ENCODE measurements around the gene MYLK.
"Not testable (repeated sequence)": the region's sequence is repeated elsewhere in the genome, so short reads cannot be mapped to it uniquely, and the experiment has no call there.

The MYLK gene

DNA sequence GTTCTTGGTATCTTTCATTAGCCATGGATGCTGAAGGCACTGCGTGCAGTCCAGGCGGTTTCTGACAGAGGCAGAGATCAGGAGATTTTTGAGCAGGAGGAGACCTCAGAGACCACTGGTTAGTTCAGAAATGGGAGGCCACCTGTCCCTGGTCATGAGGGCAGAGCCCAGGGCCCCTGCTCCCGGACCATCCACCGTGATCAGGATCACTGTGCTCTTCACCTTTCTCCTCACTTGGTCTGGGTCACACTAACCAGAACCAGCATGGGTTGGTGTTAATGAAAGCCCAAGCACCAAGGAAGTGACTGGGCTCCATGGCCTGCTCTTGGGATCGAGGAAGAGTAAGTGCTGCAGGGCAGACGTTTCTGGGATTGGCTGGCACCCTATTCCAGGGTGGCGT lies 257.3 kb downstream of the MYLK start:
- no peak for DNase-seq (ENCODE audit: low read depth in 2 of 2)

DNA sequence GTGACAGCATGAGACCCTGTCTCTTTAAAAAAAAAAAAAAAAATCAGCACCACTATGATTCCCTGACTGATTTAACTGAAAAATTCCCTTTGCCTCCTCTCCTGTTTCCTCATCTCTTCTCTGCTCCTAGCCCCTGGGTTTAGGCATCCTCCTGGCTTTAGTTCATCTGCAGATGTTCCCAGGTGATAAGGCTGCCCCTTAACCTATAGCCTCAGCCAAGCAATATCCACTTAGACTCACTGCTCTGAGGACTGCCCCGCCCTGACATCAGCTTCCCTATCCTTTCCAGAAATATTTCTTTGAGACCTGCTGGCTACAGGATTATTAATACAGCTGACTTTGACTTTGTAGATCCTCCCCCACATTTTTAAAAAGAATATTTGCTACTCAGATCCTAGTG lies 259.8 kb downstream of the MYLK start:
- no peak for DNase-seq (ENCODE audit: low read depth in 2 of 2)

DNA sequence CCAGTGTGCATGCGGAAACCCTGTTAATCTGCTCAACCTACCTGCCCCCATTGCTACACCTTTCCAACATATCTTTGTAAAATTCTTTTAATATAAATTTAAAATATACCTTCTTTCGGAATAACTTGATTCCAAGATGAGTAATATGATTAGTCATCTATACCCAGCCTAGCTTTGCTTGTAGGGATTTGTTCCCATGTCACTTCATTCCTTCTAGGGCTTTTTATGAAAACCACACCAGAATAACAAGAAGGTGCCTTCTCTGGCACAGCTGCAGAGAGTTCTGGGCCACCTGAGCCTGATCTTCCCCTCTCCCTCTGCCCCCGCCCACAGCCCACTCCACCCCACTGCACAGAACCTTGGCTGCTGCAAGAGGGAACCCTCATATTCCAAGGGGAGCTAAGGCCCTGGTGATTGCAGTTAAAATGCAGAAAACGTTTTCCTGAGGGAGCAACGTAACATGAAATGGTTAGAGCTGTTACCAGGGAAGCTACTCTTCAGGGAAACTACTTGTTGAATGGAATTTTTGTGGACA lies 260.7 kb downstream of the MYLK start:
- DNase-seq (ENCODE audit: low read depth in 2 of 2): no peak

DNA sequence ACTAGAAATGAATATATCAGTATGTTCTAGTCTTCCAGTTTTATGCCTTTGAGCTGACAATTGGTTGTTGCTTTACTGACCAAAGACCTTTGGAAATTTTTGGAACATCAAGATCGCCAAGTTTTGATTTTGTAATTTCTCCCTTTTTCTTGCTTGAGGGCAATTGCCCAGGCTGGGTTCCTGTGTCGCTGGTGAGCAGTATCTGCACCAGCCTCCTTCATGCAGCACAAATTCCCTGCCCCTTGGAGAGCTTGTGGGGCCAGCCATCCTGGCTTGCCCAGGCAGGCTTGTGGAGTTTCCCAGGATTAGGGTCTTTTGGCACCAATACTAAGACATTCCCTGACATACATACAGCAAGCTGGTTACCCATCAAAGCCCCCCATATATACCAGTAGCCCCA lies 261.4 kb downstream of the MYLK start:
- no peak for DNase-seq (ENCODE audit: low read depth in 2 of 2)

DNA sequence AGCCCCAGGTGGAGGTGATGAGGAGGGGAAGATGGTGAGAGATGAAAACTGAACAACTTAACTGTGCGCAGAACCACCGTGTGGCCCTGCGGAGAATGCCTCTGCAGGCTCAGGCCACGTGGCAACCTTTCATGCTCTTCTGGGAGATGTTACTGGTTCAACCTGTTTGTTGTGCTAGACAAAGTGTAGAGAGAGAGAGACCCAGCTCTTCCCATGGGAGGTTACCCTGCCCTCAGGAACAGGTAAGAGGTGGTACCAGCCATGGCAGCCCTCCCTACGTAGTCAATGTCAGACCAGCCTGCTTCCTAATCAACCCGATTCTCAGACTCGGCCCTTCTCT lies 262.3 kb downstream of the MYLK start:
- no peak for DNase-seq (ENCODE audit: low read depth in 2 of 2)

DNA sequence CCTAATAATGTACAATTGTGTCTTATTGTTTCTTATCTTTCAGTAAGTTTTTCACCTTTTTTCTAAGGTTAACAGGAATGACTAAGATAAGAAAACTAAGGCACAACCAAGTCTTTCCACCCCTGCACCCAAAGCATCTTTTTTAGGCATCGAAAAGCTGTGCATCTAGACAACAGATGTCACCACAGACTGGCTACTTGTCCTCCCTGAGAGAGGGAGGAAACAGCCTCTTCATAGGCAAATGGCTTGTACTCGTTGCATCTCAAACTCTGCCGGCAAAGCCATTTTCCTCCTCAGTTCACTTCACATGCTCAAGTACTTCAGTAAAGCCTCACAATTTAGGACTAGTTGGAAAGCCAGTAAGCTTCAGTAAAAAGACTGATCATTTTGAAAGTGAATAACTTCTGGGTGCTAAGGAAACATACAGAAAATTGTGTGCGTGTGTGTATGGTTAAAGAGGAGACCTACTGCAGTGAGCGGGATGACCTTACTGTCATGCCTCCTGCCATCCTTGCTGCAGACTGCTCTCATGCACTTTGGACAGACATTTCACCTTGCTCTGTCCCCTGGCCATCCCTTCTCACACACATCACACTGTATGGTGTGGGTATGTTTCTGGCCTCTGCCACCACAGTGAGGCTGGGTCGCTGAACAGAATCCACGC lies 262.8 kb downstream of the MYLK start:
- no peak for DNase-seq (ENCODE audit: low read depth in 2 of 2)

DNA sequence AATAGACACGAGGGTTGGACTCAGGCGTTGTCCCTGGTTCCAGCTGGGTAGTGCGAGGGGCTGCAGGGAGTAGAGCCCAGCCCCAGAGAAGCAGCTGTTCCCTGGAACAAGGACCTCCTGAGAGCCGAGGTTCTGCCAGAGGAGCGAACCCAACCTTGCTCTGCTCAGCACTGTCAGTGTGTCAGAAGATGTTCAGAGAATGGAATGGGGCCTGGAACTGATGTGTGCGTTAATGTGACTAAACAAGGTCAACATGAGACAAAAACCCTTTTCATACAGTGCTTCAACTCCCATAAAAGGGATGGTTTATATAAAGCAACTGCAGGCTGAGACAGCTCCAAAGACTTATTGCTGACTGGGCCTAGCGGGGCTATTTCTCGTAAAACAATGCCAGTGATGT lies 263.8 kb downstream of the MYLK start:
- DNase-seq (ENCODE audit: low read depth in 2 of 2): no peak

DNA sequence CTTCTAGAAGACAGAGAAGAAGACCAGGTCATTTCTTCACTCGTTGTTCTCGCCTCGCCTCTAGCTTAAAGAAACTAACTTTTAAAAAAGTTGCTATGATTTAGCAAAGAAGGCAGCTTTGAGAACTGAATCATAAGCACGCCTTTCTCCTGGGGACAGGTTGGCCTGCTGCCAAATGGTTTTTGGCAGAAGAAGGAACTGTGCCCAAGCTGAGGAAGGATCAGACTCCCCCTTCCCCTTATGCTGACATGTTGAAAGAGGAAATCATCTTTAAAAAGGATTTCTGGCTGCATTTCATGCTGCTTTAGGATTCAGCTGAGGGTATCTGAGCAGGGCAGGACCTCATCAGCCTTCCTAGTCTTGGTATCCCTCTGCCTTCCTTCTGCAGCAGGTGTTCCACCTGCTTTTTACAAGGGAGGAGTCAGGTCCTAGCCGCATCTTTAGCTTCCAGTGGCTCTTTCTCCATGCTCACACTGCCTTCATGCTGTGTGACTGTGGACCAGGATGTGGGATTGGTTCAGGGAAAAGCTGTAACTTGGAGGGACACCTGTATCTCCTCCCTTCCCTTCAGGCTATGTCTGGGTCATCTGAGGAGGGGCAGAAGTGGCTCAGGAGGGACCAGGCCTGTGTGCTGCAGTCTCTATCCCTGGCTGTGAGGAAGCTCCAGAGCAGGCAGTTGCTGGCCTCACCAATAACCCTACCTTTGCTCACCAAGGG lies 265.2 kb downstream of the MYLK start:
- no peak for DNase-seq (ENCODE audit: low read depth in 2 of 2)

DNA sequence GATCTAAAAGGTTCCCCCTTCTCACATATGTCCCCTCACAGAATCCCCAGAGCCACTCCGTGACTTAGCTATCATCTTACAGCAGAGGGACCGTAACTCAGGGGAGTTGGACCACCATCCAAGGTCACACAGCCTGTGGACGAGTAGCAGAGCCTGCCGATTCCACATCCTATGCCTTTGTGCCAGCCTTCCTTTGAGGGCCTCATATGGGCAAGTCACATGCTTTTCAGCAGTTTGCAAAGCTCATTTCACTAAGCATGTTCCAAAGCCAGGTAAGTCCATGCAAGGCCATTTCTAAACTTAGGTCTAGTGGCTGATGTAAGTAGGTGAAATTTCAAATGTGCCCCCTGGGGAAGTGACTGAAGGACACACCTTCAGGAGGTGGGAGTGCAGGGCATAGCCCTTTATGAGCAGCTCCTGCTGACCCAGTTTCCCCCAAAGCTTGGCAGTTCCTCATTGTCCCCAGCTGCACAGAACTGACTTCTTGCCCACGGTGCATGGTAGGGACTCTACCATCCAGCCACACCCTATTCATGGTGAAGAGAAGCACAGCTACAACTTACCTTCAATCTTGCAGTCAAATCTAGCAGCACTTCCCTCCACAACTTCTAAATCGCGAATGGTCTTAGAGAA lies 265.9 kb downstream of the MYLK start:
- DNase-seq (ENCODE audit: low read depth in 2 of 2): no peak

DNA sequence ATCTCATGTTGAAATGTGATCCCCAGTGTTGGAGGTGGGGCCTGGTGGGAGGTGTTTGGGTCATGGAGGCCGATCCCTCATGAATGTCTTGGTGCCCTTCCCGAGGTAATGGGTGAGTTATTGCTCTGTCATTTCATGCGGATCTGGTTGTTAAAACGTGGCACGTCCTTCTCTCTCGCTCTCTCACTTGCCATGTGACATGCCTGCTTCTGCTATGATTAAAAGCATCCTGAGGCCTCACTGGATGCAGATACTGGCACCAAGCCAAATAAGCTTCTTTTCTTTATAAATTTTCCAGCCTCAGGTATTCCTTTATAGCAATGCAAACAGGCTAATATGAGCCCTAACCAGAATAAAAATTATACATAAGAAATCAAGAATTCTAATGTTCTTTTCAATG lies 267.5 kb downstream of the MYLK start:
- DNase-seq (ENCODE audit: low read depth in 2 of 2): no peak

DNA sequence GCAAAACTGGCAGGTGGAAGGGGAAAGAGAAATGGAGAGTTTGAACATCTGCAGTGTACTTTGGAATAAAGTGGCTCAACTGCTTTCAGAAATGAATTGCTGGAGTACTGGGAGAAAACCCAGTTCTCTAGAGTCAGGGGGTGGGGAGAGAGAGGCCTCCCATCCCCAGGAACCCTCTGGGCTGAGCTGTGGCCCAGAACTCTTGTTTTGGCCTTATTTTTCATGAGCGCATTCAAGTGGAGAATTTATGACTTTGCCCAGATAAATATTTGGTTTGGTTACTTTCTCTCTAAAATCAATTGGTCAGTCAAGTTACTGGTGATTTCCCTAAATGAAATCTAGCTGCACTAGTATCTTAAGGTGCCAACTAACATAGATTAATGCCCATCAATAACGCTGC lies 270.6 kb downstream of the MYLK start:
- DNase-seq (ENCODE audit: low read depth in 2 of 2): no peak

DNA sequence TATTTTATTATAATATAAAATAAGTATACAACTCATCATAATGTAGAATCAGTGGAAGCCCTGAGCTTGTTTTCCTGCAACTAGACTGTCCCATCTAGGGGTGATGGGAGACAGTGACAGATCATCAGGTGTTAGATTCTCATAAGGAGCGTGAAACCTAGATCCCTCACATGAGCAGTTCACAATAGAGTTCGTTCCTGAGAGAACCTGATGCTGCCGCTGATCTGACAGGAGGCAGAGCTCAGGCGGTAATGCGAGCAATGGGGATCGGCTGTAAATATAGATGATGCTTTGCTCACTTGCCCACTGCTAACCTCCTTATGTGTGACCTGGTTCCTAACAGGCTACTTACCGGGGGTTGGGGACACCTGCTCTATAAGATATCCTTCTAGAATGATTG lies 272.5 kb downstream of the MYLK start:
- not testable (repeated sequence) for DNase-seq (ENCODE audit: low read depth in 2 of 2)

DNA sequence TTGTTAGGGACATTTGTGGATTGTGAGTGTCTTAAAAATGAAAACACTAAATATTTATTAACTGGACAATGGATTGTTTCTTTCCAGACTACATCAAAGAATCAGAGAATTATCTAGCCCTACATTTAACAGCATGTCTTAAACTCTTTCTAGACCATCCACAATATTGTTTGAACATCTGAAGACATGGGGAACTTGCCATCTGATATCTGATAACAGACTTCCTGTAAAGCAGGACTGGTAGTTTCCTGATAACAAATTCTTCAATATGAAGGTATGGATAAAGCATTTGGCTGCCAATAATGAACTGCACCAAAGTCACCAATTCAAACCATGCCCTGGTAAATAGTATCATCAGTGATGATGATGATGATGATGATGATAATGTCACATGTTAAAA lies 273.1 kb downstream of the MYLK start:
- no peak for DNase-seq (ENCODE audit: low read depth in 2 of 2)

DNA sequence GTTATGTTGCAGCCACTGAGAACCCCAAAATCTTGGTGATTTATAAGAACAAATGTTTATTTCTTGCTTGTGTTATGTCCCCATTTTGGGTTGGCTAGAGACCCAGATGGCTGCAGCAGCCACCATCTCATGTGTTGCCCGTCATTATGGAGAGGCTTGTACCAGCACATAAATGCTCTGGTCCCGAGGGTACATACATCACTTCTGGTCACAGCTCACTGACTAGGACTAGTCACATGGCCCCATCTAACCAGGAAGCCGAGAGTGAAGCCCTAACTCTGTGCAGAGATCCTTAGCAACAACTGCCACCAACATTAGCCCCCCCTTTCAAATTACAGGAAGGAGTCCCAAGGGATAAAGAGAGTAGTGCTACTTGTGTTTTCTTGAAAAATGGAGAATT lies 273.8 kb downstream of the MYLK start:
- DNase-seq (ENCODE audit: low read depth in 2 of 2): no peak

DNA sequence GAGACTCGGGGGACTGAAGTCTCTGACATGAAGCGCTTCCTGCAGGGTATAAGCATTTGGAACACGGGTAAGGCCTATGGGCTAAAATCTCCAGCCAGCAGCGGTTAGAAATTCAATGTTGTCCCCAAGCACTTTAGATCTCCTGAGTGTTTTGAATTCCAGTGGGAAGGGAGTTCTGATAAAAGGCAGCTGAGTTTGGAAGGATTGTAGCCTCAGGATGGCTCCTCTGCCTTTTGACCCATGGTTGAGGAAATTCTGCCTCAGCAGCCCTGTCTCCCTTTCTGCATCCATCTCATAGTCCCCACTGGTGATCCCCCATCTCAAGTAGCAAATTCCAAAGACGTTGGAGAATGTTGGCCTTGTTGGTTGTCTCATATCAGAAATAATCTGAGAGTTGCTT lies 275.1 kb downstream of the MYLK start:
- DNase-seq (ENCODE audit: low read depth in 2 of 2): no peak

DNA sequence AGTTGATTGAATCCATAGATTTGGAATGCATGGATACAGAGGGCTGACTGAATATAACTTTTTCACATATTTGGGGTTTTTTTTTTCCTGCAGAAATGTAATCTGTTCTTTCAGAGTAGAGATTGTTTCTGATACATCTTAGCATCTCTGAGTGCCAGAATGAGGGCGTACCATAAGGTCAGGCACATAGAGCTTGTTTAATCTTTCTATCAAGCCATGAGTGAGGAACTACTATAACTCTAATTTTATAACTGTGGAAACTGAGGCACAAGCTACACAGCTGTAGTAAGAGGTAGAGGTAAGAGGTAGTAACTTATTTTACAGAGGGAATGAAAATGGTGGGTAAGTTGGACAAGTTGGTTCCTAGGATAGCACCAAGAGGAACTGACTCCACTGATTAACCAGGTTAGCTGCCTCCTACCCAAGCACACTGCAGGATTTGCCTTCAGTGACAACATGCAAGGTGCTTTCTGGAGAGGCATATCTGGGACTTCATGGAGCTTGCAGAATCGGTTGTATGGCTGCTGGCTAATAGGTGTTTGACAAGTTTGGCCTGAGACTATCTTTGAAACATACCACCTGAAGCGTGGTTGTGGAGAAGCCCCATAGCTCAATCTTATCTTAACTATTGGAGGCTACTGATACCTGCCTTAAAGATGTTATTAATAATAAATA lies 275.7 kb downstream of the MYLK start:
- DNase-seq (ENCODE audit: low read depth in 2 of 2): no peak

DNA sequence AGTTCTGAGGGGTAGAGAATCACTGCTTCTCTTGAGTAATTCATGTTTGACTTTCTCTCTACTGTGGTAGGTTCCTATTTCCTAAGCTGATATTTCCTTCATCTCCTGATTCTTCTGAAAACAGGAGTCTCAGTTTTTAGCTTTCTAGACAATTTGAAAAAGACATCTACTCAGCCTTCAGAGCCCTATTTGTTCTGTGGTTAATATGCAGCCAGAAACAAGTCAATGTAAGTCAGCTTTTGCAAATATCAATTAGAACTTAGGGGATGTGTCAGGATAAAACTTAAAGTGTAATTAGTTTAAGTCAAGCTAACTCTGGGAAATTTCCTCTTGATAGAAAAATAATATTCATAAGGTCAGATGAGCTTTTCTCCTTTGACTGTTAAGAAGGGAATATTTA lies 277.6 kb downstream of the MYLK start:
- no peak for DNase-seq (ENCODE audit: low read depth in 2 of 2)

DNA sequence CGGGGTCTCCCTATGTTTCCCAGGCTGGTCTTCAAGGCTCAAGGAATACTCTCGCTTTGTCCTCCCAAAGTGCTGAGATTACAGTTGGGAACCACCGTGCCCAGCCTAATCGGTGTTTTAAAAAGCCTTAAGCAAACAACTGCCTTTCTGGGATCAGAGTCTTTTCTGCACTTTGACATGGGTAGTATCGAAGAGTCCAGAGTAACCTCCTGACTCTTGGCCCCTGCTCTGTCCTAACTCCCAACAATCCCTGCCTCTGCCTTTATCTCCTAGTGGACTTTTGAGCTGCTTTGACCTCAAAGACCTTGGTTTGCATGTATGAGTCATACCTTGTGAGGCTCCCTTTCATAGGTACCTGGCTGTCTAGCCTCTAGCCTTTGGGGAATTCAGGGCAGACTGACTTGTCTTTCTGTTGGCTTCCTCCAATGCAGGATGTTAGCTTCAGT lies 278.3 kb downstream of the MYLK start:
- no peak for DNase-seq (ENCODE audit: low read depth in 2 of 2)

DNA sequence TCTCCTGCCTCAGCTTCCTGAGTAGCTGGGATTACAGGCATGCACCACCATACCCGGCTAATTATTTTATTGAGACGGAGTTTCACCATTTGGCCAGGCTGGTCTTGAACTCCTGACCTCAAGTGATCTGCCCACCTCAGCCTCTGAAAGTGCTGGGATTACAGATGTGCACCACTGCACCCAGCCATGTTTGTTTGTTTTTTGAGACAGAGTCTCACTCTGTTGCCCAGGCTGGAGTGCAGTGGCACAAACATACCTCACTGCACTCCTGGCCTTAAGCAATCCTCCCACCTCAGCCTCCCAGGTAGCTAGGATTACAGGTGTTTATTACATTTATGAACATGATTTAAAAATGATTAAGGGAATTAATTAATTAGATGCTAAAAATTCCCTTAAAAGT lies 281.0 kb downstream of the MYLK start:
- DNase-seq (ENCODE audit: low read depth in 2 of 2): not testable (repeated sequence)

DNA sequence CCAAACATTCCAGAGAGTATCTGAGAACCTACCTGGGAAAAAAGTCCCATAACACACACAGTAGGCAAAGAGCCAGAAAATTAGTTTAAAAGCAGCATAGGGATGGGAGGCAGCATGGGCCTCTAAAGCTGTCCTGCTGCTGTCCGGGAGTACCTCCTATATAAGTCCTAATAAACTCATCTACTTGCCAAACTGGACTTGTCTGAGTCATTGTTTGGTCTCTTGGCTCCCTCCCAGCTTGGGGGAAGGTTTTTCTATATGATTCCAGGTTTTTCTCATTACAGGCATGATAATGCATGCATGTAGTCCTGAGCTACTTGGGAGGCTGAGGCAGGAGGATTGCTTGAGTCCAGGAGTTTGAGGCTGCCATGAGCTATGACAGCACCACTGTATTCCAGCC lies 281.8 kb downstream of the MYLK start:
- DNase-seq (ENCODE audit: low read depth in 2 of 2): no peak

DNA sequence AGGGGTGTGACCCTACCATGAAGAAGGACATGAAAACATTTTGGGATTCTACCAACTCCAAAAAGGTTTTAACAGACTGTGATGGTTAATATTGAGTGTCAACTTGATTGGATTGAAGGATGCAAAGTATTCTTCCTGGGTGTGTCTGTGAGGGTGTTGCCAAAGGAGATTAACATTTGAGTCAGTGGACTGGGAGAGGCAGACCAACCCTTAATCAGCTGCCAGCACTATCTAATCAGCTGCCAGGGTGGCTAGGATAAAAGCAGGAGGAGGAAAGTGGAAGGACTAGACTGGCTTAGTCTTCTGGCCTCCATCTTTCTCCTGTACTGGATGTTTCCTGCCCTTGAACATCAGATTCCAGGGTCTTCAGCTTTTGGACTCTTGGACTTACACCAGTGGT lies 283.3 kb downstream of the MYLK start:
- DNase-seq (ENCODE audit: low read depth in 2 of 2): not testable (repeated sequence)

DNA sequence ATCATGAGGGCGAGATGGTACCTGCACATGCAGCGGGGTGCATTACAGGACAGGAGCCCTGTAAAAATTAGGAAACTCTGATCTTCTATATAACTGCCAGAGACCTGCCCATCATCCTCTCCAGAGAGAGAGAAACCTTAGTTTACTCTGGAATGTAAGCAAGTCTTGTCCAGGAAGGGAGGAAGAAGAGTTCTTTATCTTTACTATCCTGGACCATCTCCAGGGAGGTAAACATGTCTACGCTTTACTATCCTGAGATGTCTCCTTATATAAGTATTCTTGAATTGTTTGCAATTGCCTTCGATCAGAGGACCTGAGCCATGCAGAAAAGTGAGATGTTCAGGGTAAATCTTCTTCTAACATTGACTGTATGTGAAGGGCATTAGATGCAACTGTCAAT lies 286.6 kb downstream of the MYLK start:
- DNase-seq (ENCODE audit: low read depth in 2 of 2): no peak
